Hypothalamus (tissue), 51 donors: ENCODE data around the gene LGR5.
A peak's percentile ranks its signal among the peaks of the same experiment; 100 is the strongest.

ENCODE experiments used
- DNase-seq, 51 donors: peaks; one replicate each; lab custom pipeline; 2025; lab: John Stamatoyannopoulos, UW

Gene LGR5, protein sequence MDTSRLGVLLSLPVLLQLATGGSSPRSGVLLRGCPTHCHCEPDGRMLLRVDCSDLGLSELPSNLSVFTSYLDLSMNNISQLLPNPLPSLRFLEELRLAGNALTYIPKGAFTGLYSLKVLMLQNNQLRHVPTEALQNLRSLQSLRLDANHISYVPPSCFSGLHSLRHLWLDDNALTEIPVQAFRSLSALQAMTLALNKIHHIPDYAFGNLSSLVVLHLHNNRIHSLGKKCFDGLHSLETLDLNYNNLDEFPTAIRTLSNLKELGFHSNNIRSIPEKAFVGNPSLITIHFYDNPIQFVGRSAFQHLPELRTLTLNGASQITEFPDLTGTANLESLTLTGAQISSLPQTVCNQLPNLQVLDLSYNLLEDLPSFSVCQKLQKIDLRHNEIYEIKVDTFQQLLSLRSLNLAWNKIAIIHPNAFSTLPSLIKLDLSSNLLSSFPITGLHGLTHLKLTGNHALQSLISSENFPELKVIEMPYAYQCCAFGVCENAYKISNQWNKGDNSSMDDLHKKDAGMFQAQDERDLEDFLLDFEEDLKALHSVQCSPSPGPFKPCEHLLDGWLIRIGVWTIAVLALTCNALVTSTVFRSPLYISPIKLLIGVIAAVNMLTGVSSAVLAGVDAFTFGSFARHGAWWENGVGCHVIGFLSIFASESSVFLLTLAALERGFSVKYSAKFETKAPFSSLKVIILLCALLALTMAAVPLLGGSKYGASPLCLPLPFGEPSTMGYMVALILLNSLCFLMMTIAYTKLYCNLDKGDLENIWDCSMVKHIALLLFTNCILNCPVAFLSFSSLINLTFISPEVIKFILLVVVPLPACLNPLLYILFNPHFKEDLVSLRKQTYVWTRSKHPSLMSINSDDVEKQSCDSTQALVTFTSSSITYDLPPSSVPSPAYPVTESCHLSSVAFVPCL

DNA sequence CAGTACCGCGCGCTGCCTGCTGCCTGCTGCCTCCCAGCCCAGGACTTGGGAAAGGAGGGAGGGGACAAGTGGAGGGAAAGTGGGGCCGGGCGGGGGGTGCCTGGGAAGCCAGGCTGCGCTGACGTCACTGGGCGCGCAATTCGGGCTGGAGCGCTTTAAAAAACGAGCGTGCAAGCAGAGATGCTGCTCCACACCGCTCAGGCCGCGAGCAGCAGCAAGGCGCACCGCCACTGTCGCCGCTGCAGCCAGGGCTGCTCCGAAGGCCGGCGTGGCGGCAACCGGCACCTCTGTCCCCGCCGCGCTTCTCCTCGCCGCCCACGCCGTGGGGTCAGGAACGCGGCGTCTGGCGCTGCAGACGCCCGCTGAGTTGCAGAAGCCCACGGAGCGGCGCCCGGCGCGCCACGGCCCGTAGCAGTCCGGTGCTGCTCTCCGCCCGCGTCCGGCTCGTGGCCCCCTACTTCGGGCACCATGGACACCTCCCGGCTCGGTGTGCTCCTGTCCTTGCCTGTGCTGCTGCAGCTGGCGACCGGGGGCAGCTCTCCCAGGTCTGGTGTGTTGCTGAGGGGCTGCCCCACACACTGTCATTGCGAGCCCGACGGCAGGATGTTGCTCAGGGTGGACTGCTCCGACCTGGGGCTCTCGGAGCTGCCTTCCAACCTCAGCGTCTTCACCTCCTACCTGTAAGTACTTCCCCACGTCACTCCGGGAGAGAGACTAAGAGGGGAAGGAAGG lies at the start of gene LGR5:
Gene LGR5 (plus strand): TSS at position 186 of the 732 bp plus-strand sequence. CDS start 283 bp downstream, at position 469.
- peak in 46 of 51 donors; percentile 34 to 89 (median 72) for DNase-seq

DNA sequence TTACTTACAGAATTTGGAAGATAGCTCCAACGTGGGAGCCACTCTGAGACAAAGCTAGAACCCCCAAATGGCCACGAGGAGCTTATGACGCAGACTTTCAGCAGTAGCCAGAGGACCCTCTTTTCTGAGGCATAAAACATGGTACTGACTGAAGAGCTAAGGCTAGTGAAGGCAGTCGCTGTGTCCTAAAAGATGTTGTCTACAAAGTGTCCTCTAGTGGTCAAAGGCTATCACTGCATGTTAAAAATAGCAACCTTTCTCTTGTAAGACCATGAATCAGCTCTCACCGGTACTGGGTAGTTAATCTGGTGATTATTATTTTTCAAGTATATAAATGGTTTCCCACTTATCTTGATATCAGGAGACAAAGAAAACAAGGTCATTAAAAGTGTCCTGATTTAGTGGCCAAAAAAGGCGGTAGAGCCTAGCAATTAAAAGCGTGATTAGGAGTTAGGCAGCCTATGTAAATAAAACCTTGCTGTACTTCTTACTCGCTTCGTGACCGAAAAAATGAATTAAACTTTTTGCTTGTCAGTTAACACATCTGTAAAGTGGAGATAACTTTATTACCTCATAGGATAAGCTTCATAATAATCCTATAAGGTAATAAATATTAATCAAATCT lies 47.0 kb upstream of the LGR5 start:
- peak in 2 of 51 donors; percentile 5 to 22 for DNase-seq

DNA sequence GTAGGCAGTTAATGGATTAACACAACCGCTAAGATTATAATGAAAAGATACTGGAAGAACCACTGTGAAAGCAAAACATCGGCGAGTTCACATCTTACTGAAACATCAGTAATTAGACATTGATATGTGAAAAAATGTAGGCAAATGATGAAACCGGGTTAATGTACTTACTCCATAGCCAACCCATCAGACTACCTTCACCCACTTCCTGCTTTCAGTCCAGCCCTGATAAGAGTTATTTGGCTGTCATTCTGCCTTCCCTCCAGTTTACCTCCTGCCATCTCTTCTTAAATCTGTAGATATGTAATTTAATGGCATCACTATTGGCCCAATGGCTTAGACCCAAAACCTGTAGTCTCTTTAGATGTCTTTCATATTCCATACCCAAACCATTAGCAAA lies 46.0 kb upstream of the LGR5 start:
- DNase-seq = no peak

DNA sequence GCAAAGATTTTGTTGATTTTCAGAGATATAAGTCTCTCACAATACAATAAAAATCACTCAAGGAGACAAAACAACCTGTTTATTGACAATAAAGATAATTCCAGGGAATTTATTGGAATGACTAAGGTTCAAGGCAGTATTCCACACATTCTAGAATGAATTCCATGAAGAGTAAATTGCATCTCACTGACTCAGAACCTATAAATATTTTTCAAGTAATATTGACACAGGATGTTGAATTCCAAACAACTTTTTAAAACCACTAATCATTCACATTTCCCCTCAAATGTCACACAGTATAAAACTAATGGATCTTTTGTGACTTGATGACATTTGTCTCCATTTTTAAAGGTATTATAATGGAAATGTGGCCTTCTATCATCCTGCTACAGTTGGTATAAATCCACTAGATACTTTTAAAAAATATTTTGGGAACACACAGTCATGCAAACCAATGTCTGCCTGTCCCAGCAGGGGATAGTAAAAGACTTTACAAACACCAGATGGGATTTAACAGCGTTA lies 42.1 kb upstream of the LGR5 start:
- no peak for DNase-seq

DNA sequence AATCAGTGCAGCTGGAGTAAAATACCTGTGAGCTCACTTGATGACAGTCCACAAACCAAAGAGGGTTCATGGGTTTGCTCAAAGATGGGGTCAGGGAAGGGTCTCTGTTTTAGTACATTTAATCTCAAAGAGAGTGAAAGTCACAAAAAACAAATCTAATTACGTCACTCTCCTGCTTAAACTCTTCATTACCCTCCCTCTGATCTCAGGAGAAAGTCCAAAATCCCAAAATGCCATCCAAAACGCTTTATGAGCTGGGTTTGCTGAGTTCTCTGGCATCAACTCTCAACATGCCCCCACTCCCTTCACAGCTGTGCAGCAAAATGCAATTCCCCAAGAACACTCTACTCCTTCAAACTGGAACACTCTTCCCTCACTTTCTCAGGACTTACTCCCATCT lies 40.4 kb upstream of the LGR5 start:
- no peak for DNase-seq

DNA sequence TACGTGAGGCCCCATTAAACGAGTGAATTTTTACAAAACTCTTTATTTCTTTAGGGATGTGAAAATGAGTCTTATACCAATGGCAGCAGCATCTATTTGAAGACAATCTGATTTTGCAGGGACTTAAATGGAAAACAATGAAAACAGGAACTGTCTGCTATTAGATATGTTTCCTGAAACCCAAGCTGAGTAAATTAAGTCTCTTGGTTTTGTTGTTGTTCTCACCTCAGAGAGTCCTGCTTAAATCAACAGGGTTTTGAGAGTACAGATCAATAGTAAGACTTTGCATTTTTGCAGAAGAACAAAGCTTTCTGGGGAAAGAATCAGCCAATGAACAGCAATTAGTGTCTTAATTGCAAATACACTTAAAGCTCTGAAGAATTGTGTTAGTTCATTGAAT lies 39.1 kb upstream of the LGR5 start:
- no peak for DNase-seq

DNA sequence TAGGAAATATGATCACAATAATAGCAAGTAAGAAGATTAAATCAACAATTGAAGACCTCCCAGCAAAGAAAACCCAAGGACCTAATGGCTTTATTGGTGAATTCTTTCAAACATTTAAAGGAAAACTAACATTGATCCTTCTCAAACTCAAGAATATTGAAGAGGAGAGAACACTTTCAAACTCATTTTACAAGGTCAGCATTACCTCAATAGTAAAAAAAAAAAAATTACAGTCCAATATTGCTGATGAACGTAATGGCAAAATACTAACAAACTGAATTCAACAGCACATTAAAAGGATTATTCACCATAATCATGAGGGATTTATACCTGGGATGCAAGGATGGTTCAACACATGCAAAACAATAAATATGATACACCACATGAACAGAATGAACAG lies 33.7 kb upstream of the LGR5 start:
- DNase-seq = no peak

DNA sequence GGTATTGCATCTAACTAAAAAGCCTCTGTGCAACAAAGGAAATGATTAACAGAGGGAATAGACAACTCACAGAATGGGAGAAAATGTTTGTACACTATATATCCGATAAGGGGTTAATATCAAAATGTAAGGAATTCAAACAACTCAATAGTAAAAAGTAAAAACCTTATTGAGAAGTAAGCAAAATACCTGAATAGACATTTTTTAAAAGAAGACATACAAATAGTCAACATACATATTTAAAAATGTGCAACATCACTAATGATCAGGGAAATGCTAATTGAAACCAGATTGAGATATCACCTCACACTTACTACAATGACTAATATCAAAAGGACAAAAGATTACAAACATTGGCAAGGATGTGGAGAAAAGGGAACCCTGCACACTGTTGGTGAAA lies 31.9 kb upstream of the LGR5 start:
- no peak for DNase-seq

DNA sequence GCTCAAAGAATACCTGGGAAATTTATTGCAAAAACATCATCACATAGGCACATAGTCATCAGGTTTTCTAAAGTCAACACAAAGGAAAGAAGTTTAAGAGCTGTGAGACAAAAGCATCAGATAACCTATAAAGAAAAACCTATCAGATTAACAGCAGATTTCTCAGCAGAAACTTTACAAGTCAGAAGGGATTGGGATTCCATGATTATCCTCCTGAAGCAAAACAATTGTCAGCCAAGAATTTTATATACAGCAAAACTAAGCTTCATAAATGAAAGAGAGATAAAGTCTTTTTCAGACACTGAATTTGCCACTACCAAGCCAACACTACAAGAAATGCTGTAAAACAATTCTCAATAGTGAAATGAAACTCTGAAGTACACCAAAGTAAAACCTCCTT lies 28.8 kb upstream of the LGR5 start:
- no peak for DNase-seq

DNA sequence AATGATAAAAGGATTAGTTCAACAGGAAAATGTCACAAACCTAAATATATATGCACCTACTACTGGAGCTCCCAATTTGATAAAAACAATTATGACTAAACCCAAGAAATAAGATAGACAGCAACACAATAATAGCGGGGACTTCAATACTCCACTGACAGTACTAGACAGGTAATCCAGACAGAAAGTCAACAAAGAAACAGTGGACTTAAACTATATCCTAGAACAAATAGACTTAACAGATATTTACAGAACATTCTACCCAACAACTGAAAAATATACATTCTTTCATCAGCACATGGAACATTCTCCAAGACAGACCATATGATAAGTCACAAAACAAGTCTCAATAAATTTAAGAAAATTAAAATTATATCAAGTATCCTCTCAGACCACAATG lies 28.0 kb upstream of the LGR5 start:
- DNase-seq = no peak

DNA sequence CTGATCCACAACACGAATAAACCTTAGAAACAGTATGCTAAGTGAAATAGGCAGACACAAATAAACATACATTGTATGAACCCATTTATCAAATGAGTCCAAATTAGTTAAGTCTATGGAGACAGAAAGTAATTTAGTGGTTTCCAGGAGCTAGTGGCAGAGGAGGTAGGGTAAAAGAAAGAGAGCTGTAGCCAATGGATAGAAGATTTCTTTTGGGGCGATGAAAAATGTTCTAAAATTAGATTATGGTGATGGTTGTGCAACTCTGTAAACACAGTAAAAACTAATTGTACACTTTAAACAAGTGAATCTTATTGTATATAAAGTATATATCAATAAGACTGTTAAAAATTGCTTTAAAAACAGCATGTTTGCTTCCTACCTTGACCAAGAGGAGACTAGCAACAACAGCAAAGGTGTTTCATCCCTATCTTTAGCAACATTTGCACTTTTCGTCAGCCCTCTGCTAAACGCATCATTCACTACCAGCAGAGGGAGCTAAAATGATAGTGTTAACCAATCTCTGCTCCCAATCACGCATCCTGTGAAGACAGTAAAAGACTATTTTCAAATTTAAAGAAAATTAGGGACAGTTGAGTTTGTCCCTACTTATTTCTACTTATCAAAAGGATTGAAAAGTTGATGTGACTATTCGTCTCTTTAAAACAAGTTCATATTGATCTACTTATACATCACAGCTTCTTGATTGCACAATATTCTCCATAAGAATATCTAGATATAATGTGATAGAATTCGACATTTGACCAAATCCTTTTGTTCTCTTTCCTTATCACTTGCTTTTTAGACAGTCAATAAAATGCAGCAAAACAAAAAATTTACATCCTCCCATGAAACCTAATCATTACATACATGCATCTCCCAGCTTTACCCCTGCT lies 24.0 kb upstream of the LGR5 start:
- peak in 8 of 51 donors; percentile 1 to 58 (median 10) for DNase-seq

DNA sequence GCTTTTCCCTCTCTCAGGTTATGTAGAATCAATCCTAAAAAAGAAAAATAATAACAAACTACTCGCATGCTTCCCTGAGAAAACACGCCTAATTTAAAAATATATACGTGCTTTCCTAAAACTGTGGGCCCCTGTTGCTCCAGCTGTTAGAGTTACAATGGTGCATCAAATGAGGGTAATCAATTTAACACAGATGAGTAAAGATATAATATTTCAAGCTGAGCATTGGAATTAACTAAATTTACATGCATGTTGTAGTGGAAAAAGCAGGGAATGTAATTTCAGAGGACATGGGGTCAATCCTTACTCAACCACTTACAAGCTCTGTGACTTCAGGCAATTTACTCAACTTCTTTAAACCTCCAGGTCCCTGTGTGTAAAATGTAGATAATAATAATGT lies 22.4 kb upstream of the LGR5 start:
- DNase-seq = no peak

DNA sequence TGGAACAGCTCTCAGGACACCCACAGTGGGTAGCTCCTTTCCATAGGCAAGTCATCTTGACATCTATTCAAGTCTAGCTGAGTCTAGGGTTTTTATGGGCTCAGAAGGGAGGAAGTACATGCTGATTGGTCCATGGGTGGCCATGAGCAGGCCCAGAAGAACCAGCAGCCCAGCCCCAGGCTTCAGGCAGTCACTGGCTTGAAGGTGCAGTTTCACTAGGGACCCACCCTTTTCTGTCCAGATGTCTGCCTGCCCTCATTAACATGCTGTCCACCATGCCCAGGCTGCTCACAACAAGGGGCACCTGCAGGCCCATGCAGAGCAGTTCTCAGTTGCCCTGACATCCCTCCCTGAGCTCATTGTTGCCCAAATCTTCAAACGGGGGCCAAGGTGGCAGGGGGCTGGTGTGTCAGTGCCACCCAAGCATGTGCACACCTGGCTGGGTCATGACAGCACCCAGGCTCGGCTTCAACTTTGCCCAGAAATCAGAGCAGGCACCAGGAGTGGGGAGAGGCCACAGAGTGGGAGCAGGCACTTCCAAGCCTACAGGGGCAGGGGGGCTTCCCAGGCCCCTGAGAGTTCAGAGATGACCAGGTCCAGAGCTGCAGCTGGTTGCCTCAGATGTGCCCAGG lies 18.7 kb upstream of the LGR5 start:
- DNase-seq = no peak

DNA sequence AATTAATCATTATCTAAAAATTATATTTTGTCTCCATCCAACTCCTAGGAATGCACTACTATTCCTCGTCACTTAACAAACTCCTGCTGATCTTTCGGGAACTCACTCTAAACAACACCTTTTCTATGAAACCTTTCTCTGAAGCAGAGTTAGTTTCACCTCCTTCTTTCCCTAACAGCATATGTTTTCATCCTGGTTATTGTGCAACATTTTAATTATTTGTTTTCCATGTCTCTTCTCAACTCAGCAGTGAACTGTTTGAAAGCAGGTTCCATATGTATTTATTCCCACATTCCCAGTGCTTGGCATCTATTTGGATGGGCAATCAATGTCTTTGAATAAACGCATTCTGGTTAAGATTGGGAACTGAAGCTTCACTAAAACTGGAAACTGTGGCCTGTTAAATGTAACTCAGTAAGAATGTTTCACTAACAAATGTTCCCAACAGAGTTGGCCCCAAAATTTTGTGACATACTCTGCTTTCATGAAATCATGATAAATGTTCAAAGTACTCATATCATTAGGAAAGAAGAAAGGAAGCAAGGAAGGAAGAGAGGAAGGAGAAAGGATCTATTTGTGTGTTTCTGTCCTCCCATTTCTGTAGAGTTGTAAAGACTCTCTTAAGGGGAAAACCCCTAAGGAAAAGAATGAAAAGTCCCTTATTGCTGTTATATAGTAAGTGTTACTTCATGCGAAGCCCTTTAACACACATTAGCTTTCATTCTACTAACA lies 13.9 kb upstream of the LGR5 start:
- DNase-seq = no peak

DNA sequence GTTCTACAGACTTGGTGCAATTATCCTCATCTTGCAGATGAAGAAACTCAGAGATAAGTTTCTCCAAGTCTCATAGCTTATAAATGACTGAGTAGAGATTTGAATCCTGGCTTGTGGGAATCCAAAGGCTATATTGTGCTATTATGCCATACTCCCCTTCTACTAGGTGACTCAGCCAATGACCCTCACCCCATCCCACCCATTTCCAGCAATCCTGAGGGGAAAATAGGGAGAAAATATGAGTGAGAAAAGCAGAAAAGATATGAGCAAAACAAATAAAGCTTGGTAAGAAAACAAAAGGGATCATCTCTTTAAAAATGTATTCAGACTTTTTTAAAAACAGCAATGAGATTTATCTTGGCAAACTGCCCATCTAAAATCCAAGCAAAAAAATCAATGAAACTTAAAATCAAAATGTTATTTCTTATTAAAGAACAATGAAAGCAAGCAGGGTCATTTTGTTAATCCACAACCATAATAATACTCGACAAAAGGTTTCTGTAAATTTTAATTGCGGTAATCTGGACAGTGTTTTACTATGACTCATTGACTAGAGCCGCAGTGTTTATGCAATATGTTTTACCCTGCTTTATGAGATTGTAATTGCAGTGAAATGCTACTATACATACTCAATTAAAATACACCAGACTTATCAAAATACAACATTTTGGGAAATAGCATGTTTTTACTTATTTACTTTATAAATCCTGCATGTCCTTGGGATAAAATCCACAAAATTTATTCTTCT lies 13.1 kb upstream of the LGR5 start:
- no peak for DNase-seq

DNA sequence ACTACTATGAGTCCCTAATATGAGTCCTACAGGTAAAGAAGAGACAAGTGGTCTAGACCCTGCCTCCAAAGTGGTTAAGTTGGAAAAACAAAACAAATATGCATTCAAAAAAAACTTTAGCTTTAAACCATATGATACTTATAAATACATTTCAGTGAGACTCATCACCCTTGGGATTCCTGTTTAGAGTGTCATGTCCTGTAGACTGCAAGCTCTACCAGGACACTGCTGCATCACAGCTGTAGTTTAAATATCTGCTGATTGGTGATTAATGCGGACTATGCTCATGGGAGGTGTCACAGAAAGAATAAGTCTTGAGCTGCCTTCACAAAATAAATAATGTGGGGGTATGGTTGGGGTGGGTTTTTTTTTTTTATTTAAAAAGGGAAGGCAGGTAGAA lies 8.8 kb upstream of the LGR5 start:
- no peak for DNase-seq

DNA sequence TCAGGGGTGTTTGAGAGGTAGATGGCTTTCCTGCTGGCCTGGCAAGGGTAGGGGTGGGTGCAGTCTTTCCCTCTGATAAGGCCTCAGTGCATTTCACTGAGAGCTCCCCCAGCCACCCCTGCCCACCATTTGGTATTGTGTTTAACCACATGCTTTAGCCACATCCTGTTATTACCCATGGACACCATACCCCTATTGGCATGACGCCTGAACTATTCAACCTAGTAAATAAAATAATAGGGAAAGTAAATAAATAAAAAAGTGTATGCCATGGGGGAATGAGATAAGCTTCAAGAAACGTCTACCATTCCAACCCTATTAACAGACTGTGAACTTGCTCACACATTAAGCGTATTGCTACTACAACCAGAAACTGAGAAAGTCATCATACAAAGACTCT lies 7.6 kb upstream of the LGR5 start:
- no peak for DNase-seq
